Activated T-cell treated with anti-CD3 and anti-CD28 coated beads for 48 hours (primary cell): ENCODE data around the gene SASH1.
A peak's percentile ranks its signal among the peaks of the same experiment; 100 is the strongest.

Experiments used
- DNase-seq: peaks from one replicate; pipeline ENCODE4 v3.0.0-alpha.2; 2020; ENCODE audit warnings: low read depth

SASH1 gene

DNA sequence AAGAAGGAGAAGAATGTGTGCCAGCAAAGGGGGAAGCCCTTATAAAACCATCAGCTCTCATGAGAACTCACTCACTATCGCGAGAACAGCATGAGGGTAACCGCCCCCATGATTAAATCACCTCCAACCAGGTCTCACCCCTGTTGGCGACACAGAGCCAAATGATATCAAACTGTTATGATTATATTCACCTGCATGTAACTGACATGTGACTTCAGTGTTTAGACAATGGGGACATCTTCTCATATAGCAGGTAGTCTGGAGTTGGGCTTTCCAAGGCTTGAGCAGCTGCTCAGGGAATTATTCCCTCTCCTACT, 115.2 kb downstream of the SASH1 start:
- no peak for DNase-seq

DNA sequence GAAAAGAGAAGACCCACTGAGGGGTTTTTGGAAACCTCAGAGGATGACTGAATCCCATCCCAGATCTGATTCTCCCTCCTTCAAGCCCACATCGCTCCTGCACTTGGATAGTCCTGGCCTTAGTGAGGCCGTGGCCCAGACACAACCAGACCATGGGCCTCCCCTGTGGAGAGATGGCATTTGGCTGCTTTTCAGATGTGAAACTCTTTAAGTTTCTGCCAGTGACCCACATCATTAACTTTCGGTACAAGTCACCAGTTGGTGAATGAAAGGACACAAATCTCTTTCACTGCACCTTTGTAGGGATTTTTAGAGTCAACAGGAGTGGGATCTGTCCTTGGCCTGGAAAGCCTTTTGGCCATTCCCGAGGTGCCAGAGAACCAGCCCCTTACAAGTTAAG, 116.6 kb downstream of the SASH1 start:
- DNase-seq = no peak

DNA sequence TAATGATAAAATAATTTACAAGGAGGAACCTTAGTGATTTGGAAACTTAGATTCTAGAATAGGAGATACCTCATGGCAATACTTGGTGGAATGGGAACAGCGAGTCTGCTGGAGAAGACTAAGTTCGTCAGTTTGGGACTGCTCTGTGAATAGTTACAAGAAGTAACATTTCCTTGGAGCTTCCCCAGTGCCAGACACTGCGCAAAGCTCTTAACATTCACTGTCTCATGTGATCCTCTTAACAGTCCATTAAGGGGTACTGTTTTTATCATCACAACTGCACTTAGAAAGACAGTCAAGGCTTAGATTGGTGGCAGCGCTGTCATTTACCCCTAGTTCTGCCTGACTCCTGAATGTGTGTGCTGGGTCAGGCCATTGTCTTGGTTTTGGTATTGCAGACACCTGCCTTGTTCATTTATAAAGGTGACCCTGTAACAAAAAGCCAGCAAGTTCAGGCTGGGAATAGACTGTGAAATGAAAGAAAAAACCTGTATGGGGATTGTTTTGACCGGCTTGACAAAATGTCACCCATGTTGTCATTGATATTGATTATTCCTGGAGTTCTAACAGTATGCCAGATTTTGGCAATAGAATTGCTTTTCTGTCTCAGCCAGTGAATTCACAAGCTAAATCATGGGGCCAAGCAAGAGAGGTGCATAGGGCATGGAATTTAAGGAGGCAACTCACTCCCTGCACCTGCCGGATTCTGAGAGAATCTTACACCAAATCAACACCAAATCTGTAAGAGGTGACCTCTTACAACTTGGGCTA, 118.4 kb downstream of the SASH1 start:
- no peak for DNase-seq

DNA sequence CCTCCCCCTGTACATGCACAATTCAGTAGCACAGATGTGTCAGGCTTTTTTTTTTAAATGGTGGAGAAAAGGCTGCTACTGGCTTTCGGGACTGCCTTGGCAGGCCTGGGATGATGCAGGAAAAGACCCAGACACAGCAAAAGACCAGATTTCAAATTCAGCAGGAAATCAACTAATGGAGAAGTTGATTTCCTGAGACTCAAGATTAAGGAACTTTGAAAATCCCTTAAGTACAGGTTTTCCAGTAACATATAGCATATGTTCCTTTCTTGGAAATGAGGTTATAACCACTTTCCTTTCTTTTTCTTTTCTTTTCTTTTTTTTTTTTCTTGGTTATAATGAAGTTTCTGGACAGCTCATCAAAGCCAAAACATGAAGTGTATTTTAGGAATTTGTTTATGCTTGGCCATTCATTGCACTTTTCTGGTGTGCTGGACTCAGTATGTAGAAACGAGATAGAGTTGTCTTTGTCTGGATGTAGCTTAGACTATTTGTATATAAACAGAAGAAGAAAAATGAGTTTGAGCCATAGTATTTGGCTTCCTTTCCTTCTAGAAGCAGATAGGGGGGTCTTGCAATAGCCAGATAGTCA, 119.4 kb downstream of the SASH1 start:
- DNase-seq = no peak

DNA sequence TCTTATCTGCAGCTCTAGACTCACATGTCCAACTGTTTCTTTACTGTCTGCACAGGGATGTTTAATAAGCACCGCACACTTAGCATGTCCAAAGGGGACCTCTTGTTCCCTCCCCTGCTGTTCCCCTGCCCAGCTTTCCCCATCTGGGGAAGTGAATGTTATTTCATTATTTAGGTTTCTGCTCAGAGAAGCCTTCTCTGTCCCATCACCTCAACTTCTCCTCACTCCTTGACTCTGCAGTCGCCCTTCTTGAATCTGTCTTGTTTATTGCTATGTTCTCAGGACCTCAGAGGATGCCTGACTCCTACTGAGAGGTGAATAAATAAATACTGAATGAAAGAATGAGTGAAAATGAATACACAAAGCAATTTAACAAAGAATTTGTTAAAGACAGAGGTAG, 121.0 kb downstream of the SASH1 start:
- no peak for DNase-seq

DNA sequence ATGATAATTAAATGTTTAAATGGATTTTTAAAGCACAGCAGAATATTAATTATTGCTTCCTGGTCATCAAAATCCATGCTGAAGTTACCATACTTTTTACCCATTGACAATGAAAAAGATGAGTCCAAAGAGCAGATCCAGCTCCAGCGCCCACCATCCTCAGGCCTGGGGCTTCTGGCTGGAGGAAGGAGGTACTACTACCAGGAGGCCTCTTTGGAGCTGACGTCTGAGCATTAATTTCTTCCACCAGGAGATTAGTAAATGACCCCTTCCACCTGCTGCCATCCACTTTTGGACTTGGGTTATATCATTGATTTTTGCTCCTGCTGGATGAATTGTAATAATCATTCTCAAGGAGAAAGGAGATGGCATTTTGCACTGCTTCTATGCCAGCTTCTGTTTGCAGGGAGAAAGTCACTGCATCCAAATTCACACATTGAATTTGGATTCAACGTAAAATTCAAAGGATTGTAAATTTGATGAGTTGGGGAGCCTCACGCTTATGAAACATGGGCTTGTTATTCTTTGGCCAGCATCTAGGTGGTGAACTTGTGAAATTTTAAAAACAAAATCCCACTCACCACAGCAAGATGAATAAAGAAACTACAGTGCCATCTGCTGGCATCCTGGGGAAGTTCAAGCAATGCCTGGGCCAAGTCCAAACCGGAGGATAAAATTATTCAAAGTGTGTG, 121.8 kb downstream of the SASH1 start:
- peak; percentile 30 for DNase-seq

DNA sequence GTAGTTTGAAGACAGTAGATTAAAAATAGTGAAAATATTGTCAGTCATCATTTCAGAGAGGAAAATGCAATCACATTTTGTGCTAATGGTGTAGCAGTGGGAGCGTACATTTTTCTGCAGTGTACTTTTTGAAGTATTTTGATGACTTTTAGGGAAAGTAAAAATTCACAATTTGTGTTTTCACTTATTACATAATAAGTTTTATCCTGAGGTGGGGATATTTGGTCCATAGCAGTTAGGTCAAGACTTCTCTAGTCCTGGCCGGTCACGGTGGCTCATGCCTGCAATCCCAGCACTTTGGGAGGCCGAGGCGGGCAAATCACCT, 122.3 kb downstream of the SASH1 start:
- no peak for DNase-seq

DNA sequence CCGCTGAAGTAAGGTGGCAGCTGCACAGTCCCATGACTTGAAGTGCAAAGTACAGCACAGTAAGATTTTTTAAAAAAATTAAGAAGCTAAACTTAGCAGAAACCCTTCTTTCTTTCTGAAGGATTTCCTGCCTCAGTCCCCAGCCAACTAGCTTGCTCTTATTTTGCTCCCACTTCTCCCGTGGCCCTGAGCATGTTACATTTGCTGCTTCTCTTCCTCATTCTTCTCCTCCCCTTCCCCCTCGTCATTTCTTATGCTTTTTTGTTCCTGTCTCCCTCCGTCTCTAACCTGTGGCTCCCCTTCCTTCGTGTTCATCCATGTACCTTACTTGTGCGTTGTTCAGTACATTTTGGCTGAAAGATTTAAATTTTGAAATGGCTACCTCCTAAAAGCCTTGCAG, 123.0 kb downstream of the SASH1 start:
- DNase-seq = no peak

DNA sequence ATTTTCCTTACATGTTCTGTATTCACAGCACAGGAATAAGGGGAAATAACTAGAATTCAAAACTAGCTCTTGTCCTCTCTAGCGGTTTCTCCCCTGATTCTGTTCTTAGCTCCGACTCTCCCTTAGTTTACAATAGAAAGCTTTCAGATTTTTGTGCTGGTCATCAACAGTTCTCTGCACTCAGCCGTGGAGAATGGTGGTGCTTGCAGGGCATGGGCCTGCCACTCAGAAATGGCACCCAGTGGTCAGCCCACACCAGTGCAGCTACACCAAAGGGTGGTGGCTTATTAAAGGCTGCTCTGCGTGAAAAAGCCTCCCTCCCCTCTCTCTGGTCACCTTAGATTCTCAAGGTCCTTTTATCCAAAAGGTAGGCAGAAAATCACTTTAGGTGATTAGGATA, 123.5 kb downstream of the SASH1 start:
- DNase-seq = no peak

DNA sequence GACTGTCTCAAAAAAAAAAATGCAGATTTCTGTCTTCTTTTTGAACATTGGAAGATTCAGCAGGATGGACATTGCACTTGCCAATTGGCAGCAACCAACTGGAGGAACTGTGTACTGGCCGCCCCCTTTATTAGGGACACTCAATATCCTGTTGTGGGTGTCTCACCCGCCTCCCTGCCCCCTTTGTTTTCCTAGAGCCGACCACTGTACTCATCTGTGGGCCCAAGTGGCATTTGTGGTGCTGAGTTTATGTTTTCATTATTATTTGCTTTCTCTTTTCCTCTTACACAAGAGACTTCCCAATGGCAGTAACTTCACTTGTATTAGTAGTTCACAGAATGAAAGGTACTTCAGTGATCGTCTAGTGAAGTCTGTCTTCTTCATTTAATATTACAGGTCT, 125.3 kb downstream of the SASH1 start:
- DNase-seq = no peak

DNA sequence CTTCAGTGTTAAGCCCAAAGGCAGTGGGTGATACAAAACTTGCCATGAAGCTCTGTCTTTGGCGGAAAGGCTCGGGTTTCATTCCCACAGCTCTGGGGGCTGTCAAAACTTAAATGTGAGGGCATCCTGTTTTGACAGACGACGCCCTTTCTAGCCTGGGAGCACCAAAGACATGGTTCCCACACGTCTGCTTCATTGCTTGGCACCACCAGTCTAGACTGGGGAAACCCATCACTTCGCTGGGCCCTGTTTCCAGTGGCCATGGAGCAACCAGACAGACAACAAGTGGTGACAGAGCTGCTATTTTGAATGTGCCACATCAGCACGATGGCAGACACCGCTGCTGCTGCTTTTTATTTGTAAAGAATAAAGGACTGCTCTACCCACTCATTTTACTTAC, 127.5 kb downstream of the SASH1 start:
- no peak for DNase-seq

DNA sequence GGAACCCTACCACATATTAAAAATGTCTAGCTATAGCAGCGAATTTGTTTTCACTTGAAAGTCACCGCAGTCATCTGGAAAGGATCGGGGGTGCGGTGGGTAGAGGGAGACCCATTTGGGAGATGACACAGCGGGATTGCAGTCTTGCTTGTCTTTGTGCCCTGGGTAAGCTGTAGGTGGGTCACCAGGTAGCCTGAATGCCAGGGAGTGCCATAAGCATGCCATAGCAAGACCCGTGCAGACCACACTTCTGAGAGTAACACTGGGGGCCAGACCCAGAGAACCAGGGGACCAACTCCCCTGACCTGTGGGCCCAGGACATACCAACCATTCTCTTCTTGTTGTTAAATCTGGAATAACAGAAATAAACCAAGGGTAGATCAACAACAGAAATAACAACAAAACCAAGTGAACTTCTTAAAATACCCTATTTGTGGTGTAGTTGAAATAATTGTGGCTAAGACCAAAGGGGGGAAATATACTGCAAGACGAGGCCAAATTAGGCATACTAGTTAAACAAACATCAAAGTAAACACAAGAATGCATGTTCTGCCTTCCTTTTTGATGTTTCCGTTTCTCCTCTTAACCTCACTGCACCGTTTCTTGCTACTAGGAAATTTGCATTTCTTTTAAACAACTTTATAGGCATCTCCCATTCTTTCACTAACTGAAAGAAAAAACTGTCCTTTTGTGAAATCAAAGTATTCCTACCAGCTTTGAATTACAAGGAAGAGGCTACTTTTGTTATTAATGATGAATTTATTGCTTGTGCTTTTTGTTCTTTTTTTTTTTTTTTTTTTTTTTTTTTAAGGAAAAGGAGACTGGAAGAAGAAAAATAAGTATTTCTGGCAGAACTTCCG, 128.2 kb downstream of the SASH1 start:
- no peak for DNase-seq

DNA sequence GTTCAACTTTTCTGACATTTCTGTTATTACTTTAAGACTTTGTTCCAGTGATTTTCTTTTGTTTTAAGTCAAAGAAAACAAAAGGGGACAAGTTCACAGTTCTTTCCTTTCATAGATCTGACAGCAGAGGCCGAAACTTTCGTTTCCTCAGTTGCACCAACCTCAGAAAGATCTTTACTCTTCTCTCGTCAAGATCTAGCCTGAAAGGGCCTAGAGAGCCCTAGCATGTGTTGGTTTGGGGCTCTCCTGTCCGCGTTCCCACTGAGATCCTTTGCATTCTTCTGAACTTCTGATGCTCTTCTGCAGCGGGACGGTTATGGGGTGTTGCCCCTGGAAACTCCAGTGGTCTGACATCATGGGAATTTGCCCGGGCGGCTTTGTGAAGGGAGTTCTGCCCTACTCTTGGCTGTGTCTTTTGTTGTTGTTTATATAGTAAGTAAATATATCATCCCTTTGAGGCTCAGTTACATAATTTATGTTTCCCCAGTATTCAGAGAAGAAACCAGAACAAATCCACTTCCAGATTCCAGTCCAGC, 129.1 kb downstream of the SASH1 start:
- no peak for DNase-seq

DNA sequence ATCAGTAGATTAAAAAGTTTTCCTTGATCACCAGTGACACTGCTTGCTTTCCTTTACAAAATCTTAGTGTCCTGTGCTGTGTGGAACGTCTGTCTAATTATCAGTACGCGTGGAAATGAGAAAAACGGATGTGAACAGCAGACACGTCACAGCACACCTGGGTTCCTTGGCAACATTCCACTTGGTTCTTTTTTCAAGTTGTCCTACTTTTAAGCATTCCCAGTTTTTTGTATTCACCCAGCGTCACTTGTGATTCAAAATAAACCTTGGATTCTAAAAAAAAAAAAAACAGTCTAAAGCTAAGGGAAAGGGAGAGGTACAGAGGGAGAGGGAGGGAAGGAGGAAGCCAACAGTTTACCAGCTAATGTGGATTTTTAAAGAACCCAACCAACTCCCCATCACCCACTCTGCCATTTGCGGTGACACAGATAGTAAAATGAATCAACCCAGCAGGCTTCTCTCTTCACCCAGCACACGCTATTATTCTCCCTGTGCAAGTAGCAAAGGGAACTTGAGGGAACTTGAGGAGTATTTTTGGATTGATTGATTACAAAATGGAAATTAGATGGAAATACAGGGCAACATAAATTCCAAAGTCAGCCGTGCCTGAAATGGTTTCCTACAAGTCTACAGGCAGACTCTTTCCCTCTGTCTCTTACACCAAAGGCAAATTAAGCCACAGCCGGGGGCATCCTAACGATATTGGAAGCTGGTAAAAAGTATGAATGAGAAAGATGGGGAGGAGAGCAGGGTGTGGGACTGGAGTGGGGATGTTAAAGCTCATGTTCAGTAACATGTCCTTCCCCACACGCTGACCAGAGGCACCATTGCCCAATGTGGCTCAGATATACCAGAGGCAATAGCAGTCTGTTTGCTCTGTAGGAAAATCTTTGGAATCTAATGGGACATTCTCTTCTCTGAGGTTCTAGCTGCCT, 129.8 kb downstream of the SASH1 start:
- no peak for DNase-seq

DNA sequence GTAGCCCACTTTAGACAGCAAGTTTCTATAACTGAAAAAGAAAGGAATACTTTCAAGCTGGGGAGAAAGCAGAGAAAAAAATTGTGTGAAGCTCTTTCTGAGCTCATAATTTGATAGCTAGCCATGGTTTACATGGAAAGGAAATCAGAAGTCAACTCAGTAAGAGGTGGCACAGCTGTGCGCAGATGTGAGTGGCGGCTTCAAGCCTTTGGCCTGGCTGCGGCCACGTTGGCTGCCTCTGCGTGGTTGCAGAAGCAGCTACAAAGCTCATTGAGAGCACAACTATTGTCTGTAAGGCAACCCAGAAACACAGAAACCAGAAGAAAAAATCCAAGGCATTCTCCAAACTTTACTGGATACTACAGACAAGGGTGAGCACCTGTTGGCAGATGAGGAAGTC, 136.9 kb downstream of the SASH1 start:
- no peak for DNase-seq

DNA sequence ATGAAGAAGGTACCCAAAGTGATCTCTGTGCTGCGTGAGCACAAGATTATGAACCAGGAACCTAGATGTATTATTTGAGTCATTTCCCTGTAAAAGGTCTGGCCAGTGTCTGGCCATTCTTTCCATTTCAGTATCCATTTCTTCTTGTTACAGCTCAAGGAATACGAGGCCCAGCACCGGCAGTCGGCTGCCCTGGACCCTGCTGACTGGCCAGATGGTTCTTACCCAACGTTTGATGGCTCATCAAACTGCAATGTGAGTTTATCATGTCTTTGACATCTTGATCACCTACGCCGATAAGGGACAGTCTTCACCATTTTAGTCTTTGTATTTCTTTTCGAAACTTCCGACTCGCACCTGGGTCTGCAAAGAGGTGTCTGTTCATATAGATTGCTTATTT, 144.8 kb downstream of the SASH1 start:
- no peak for DNase-seq

DNA sequence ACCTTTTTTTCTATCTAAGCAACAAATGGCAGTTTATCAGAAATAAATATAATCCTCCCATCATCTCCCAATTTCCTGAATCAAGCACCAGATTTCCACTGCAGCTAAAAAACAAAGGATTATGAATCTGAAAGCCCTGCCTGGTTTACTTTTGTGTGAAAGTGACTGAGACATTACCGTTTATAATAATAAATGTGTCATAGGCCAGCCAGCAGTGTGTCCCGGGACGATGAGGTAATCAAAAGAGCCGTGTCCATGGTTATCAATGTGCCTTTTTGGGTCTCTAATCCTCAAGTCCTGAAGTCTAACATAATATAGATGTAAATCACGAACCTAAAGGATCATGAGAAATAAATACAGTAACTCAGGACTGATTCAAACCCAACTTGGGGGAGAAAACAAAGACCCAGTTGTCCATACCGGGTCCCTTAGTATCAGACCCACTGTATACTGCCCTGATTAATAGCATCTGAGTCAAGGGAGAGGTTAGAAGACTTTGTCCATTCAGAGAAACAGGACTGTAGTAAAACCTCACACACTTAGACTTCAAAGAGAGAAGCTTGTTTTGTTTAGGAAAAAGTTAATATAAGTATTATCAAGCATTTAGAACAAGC, 149.1 kb downstream of the SASH1 start:
- DNase-seq = no peak

DNA sequence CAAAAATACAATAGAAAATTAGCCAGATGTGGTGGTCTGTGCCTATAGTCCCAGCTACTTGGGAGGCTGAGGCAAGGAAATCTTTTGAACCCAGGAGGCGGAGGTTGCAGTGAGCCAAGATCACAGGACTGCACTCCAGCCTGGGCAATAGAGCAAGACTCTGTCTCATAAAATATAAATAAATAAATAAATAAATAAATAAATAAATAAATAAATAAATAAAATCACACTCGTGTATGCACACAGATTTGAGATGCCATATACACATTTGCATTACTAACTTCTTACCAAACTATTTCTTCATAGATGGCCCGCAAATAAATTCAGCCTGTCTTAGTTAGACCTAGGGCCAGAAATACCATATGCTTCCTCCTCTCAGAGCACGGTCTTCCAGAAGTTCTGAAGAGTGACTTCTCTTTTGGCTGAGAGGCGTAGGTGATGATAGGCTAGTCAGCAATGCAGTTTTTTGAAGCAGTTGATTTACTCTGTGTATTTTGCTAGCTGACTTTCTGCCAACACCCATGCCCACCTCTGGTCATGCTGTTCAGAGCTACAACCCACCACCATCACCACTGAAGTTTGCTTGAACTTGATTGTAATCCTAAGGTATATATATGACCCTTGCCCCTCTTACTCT, 150.1 kb downstream of the SASH1 start:
- DNase-seq = no peak

DNA sequence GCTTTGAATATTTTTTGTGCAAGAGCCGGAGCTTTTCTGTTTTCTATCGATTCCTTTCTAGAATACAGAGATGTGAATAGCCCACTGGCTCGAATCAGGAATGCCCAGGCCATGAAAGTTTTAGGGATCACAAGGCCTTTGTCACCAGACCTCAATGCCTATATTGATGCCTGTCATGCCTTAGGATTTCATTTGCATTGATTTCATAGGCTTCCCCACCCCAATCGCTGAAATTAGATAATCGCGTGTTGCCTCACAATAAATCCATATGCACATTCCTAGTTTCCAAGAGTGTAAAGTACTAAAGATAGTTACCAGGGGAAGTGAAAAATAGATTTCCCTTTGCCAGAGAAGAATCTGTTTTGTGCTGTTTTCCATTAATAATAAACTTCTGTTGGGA, 150.8 kb downstream of the SASH1 start:
- no peak for DNase-seq

DNA sequence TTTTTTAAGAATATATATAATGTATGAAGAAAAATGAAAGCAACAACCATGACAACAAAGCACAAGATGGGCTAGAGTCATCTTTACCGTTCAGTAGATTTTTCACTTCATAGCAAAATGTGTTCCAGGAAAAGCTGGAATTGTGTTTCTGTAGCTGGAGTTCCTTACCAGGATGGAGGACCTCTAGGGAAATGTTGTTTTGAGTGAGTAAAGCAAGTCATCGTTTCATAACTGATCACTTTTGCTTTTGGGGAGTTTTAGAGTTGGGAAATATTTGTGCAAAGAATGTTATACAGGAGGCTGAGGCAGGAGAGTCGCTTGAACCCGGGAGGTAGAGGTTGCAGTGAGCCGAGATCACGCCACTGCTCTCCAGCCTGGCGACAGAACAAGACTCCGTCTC, 151.6 kb downstream of the SASH1 start:
- no peak for DNase-seq

DNA sequence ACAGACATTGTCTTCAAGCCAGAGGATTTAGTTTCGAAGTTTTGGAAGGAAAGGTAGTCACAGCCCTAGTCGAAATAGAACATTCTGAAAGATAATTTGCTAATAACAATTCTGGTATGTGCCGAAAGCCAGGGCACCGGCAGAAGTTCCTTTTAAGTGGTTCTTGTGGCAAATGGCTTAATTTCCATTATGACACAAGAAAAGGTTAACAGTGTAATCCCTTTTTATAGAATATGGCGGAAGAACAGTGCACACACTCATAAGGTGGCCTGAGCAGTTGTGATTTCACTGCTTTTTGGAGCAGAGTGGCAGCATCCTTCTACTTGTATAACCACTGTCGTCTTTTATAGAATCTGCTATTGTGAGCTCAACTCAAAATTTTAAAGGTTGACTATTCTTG, 152.4 kb downstream of the SASH1 start:
- DNase-seq = no peak
